Neural cell (in vitro differentiated cells): ENCODE results near the gene PML.

ENCODE experiments used
- CTCF ChIP-seq: fragments of 450-650 bp; IDR thresholded peaks from 2 replicates; pipeline ENCODE4 v1.5.1; 2014; ENCODE audit warnings: antibody characterized with exemption, mild to moderate bottlenecking, moderate library complexity; ENCODE audit not compliant: poor library complexity, severe bottlenecking
- EZH2 ChIP-seq: fragments of 200-600, 300-800 bp; shearing (Covaris generic), sonication (generic); IDR thresholded peaks from 2 replicates; pipeline ENCODE4 v1.6.1; 2014; ENCODE audit warnings: antibody characterized with exemption, low read length, borderline replicate concordance, mild to moderate bottlenecking; ENCODE audit not compliant: insufficient read depth, poor library complexity, severe bottlenecking

DNA sequence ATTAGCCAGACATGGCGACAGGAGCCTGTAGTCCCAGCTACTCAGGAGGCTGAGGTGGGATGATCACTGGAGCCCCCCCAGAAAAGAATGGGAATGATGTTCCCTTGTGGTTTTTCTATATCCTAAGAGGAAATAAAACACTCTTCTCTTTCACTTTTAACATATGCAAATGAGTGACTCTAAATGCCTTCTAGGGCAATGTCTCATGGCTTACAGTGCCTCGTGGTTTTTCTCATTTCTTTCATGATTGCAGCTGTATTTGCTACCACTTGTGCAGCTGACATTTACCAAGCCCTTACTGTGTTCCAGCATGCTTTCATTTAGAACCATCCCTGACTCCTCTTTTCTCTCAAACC lies 28.8 kb upstream of the PML start:
- TF ChIP-seq EZH2 (no peak), CTCF (no peak)
